ENCODE results near the gene TMC2.

GRCh38 chr20:2672446-2672845 is 136.1 kb downstream of the TMC2 start:
- TF ChIP-seq CTCF (IDR thresholded peaks at IDR 0.05) (no peak), POLR2AphosphoS5 (IDR thresholded peaks at IDR 0.05; ENCODE audit: low read depth, low read length) (no peak), REST (IDR thresholded peaks at IDR 0.05; ENCODE audit: insufficient read depth in 1 of 2, low read depth in 2 of 2, low read length in 1 of 2) (no peak), SIN3A (IDR thresholded peaks at IDR 0.05; ENCODE audit: borderline replicate concordance, insufficient read depth, low read depth, low read length) (no peak)
